Left ventricle myocardium inferior (tissue), 1 donor: ENCODE data around the gene LHFPL2. TPM values are rescaled to one million over a fixed set of nuclear protein-coding genes. Genes with fewer than 3 reads are reported as not detected.

Experiments used
- DNase-seq: peaks from one replicate; pipeline ENCODE4 v3.0.0-alpha.2; 2020
- H3K27ac ChIP-seq: fragments of 200-600 bp; replicated peaks from 2 replicates; pipeline ENCODE4 v1.8.0; 2021
- H3K27me3 ChIP-seq: fragments of 200-600 bp; 2 replicates; pipeline ENCODE4 v1.8.0; 2021; ENCODE audit warnings: low read depth
- H3K36me3 ChIP-seq: fragments of 200-600 bp; 2 replicates; pipeline ENCODE4 v1.8.0; 2021
- H3K4me1 ChIP-seq: fragments of 200-600 bp; 2 replicates; pipeline ENCODE4 v1.8.0; 2021
- H3K4me3 ChIP-seq: fragments of 200-600 bp; 2 replicates; pipeline ENCODE4 v1.8.0; 2021; ENCODE audit warnings: mild to moderate bottlenecking, moderate library complexity
- H3K9me3 ChIP-seq: fragments of 200-600 bp; replicated peaks from 2 replicates; pipeline ENCODE4 v1.8.0; 2021
- intact Hi-C: fragments of 100-400 bp; cut with micrococcal nuclease; formaldehyde crosslinking; loops from one replicate; pipeline ENCODE4 v1.11.0; 2022
- total RNA-seq: library from RNA; stranded (reverse); fragmentation: NEBNext Ultra II Directional; extraction: Animal tissue kit (Norgen Biotek cat#: 25700); gene quantifications from one replicate; pipeline ENCODE4 v1.2.1, GENCODE V29; 2021
- TF ChIP-seq, protein P1 (sequence below): fragments of 200-600 bp; IDR thresholded peaks from 2 replicates; pipeline ENCODE4 v1.8.0; 2021; ENCODE audit warnings: antibody characterized with exemption, mild to moderate bottlenecking, borderline replicate concordance
- donor health status: DM: no; HTN: yes; CAD: no; lungs with severe emphysema.

The LHFPL2 gene
- total RNA-seq, 1 donor from 2014 or later = 5.0 TPM

DNA sequence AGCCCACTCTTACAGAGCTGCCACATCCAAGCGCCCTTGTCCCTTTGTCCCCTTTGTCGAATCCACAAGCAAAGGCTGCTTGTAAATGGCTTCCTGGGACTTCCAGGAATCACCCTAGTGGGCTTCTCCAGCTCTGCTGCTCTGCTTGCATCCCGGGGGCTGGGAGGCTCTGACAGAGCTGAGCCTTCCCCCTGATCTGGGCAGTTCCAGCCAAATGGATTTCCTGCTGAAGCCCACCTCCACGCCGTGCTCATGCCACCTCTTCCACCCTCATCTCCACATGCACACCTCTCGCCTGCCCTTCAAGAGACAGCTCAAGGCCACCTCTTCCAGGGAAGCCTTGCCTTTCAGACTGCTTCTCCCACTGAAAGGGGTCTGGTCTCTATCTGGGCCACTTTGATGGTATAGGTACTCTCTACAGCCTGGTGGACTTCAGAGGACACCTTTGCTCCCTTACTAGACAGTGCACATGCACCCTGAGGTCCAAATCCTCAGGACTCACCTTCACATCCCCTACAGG lies 106.2 kb downstream of the LHFPL2 start:
- intact Hi-C loops = loop anchor here (10.0 kb wide), 1 partner anchor 102 kb away; the partner anchor contains the start of gene LHFPL2
- TF ChIP-seq, protein P1, sequence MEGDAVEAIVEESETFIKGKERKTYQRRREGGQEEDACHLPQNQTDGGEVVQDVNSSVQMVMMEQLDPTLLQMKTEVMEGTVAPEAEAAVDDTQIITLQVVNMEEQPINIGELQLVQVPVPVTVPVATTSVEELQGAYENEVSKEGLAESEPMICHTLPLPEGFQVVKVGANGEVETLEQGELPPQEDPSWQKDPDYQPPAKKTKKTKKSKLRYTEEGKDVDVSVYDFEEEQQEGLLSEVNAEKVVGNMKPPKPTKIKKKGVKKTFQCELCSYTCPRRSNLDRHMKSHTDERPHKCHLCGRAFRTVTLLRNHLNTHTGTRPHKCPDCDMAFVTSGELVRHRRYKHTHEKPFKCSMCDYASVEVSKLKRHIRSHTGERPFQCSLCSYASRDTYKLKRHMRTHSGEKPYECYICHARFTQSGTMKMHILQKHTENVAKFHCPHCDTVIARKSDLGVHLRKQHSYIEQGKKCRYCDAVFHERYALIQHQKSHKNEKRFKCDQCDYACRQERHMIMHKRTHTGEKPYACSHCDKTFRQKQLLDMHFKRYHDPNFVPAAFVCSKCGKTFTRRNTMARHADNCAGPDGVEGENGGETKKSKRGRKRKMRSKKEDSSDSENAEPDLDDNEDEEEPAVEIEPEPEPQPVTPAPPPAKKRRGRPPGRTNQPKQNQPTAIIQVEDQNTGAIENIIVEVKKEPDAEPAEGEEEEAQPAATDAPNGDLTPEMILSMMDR = no peak
- H3K36me3 ChIP-seq = no peaks in the 10 kb centered on the region
- H3K9me3 ChIP-seq = no peaks in the 10 kb centered on the region
- no peak overlapping the region for H3K4me3 ChIP-seq
- H3K27me3 ChIP-seq = no peaks in the 10 kb centered on the region
- H3K4me1 ChIP-seq = peaks cover 73% of the 10 kb centered on the region
- DNase-seq = no peak
- no peak overlapping the region for H3K27ac ChIP-seq

DNA sequence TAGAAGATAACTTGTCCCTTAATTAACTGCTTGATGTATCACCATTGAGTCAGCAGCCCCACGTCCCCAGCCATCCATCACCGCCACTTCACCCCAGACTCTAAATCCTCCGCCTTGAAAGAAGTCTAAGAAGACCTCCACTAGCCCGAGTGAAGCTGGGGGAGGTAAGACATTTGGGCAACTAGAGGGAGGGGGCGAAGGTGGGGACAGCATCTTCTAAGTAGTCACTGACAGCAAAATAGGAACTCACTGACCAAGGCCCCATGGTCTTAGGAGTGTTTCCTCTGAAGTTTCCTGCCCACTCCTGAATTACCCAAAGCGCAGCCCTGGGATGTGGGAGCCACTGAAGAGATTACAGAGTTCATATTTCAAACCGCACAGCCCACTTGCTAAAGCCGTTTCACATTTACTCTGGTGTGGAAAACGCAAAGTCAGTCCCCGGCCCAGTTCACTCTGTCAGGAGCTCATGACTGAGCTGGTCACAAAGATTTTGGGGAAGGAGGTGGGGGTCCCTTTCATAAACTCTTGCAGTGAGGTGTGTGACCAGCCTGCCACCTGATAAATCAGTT lies 107.4 kb downstream of the LHFPL2 start:
- TF ChIP-seq, protein P1 = no peak
- no peaks in the 10 kb centered on the region for H3K27me3 ChIP-seq
- H3K4me3 ChIP-seq = no peak overlapping the region
- intact Hi-C loops = loop anchor here (10.0 kb wide), 1 partner anchor 104 kb away; the partner anchor contains the start of gene LHFPL2
- peaks cover 61% of the 10 kb centered on the region for H3K4me1 ChIP-seq
- no peak for DNase-seq
- H3K9me3 ChIP-seq = no peaks in the 10 kb centered on the region
- peak overlapping the region; percentile 62 for H3K27ac ChIP-seq
- no peaks in the 10 kb centered on the region for H3K36me3 ChIP-seq

DNA sequence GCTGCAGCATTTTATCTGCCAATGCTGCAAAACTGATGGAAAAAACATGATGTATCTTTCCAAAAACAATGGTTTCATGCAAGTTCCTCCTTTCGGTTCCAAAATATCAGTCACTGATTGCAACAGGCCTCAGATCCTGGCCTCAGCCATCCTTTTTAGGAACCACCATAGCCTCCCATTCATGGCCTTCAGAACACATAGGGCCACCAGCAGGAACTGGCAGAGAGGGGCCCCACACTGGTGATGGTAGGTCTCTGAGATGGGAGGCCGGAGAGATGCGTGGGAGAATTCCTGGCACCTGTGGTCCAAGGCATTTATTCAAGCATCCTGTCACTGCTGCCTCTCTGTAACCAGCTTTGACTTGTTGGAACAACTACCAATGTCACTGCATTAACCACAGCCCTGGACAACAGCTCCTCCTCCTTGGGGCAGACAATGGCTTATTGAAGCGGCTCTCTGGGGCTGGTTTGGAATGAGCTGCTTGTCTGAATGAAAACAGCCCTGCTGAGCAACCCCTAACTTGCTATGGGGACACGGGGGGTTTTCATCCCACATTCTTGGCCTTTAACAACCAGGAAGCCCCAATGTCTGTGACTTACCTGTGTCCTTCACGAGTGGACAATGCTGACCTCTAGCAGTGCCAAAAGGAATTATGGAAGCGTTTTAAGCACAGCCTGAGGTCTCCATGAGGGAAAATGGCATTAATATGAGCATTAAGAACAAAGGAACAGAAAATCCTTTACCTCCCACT lies 108.1 kb downstream of the LHFPL2 start:
- intact Hi-C loops = loop anchor here (10.0 kb wide), 1 partner anchor 104 kb away; the partner anchor contains the start of gene LHFPL2
- TF ChIP-seq, protein P1 = no peak
- Histone ChIP-seq H3K4me3 (no peak overlapping the region), H3K36me3 (no peaks in the 10 kb centered on the region), H3K9me3 (no peaks in the 10 kb centered on the region), H3K4me1 (peaks cover 55% of the 10 kb centered on the region), H3K27me3 (no peaks in the 10 kb centered on the region), H3K27ac (peak overlapping the region; percentile 62)
- no peak for DNase-seq

DNA sequence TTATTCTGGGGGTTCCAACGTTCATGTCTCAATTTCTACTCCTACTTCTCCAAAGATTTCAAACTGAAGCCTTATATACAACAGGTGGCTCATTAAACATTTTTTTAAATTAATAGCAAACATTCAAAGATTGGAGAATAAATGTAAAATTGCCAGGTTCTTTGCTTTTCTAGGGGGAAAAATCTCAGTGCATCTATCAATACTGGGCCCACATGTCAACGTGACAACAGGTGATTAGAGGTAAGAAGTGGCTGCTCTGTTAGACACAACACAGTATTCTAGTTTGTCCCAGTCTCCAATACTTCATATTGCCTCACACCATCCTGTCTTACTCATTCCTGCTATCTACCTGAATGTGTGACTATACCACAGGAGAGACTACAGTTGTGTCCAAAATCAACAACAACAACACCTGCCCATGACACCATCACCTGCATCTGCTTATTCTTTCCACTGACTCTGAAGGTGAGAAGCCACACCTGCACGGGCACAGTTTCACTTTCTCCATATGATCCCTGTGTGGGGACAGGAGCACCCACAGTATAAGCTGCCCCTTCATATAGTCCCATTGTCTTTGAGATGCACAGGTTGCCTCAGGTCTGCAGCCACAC lies 110.2 kb downstream of the LHFPL2 start:
- H3K27ac ChIP-seq = no peak overlapping the region
- no peak overlapping the region for H3K4me3 ChIP-seq

DNA sequence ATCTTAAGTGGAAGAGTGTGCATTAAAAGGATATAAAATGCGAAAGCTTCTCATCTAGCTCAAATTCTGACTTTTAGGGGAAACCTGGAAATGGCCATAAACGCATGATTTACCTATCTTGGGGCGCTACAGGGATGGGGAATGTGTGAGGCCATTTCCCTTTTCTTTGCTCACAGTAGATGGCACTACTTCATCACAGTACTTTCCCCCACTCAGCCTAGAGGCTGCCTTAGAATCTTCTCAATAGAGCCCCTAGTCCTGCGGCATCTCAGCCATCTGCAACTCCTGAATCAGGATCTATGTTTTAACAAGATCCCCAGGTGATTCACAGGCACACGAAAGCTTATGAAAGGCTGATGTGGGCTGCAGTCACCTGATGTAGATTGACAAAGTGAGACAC lies 110.8 kb downstream of the LHFPL2 start:
- intact Hi-C loops = no loop called here

More for the DNA sequence above, 110.2 kb downstream of the LHFPL2 start:
- intact Hi-C loops = no loop called here
- TF ChIP-seq, protein P1 = no peak
- DNase-seq = no peak
- Histone ChIP-seq H3K27me3 (no peaks in the 10 kb centered on the region), H3K9me3 (no peaks in the 10 kb centered on the region), H3K36me3 (no peaks in the 10 kb centered on the region), H3K4me1 (peaks cover 47% of the 10 kb centered on the region)

More for the DNA sequence above, 110.8 kb downstream of the LHFPL2 start:
- Histone ChIP-seq H3K9me3 (no peaks in the 10 kb centered on the region), H3K27ac (no peak overlapping the region), H3K27me3 (no peaks in the 10 kb centered on the region), H3K4me3 (no peak overlapping the region), H3K4me1 (peaks cover 45% of the 10 kb centered on the region), H3K36me3 (no peaks in the 10 kb centered on the region)
- TF ChIP-seq, protein P1 = peak; percentile 74
- DNase-seq = no peak
